Measurements from ENCODE around the gene TTC32.
A peak's percentile ranks its signal among the peaks of the same experiment; 100 is the strongest.
"Not testable (repeated sequence)": the region's sequence is repeated elsewhere in the genome, so short reads cannot be mapped to it uniquely, and the experiment has no call there.

The TTC32 gene

GRCh38 chr2:19898592-19899329 lies 3.0 kb downstream of the TTC32 start:
- no peak for DNase-seq

- DNase-seq = no peak
Observed at GRCh38 chr2:19897623-19898245, 4.0 kb downstream of the TTC32 start.

GRCh38 chr2:19895535-19895934 lies 6.2 kb downstream of the TTC32 start:
- no peak for DNase-seq

DNA sequence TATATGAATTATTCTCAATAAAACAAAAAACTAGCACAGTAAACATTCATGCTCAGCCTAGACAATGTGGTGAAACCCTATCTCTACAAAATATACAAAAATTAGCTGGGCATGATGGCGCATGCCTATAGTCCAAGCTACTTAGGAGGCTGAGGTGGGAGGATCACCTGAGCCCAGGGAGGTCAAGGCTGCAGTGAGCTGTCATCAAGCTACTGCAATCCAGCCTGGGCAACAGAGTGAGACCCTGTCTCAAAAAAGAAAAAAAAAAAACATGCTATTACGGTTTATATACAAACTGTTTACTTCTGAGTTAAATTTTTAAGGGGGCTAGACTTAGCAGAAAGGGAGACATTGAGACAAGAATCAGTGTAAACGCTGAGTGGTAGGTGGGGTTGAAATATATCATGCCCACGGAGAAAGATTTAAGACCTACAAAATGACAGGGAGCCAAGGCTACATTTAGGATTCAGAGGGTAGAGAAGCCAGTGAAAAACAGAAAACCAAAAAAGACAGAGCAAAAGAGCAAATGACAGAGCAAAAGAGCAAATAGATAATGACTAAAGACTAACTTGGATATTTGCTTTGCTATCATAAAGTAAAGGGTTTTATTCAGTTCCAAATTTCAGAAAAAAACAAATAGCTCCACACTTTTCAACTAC lies 7.5 kb downstream of the TTC32 start:
- DNase-seq = no peak

- no peak for DNase-seq
Observed at GRCh38 chr2:19893520-19894133, 8.2 kb downstream of the TTC32 start.

DNA sequence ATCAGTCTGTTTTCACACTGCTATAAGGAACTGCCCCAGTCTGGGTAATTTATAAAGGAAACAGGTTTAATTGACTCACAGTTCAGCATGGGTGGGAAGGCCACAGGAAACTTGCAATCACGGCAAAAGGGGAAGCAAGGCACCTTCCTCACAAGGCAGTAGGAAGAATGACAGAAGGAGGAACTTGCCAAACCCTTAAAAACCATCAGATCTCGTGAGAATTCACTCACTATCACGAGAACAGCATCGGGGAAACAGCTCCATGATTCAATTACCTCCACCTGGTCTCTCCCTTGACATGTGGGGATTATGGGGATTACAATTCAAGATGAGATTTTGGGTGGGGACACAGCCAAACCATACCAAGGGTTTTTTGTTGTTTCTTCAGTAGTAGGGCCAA lies 9.8 kb downstream of the TTC32 start:
- DNase-seq = peak; percentile 77

GRCh38 chr2:19890104-19890503 lies 11.7 kb downstream of the TTC32 start:
- DNase-seq = no peak

- no peak for DNase-seq
Observed at GRCh38 chr2:19888831-19889230, 13.0 kb downstream of the TTC32 start.

DNA sequence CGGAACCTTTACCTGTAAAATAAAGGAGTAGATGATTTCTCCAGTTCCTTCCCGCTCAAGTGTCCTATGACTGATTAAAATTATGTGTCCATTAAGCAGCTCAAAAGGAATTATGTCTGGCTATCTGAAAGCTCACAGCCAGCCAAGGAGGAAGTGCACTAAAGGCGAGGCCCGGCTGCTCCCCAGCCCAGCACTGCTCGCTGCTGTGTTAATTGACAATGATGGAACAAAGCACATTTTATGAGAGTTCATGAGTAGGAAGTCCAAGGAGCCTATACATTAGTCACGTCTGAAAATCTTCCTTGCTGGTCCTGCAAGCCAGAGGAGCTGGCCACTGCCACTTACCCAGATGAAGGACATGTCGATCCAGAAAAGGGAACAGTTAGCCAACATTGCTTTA lies 14.3 kb downstream of the TTC32 start:
- no peak for DNase-seq

DNA sequence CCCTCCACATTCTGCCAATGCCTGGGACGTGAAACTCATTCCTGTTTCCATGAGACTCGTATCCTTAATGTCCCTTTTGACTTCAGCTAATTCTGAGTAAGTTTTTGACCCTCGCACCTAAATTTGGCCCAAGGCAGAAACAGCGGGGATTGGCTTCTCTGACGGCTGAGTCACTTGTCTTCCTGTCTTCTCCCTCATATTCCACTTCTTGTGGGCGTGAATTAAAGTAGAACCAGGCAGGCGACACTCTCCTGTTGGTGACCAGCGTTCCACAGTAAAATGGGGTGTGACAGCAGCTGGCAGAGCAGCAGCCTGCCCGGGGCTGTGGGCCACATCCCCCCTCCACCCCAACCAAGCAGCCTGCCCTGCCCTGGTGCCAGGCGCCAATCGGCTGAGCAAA lies 15.5 kb downstream of the TTC32 start:
- no peak for DNase-seq

GRCh38 chr2:19885791-19886190 lies 16.0 kb downstream of the TTC32 start:
- no peak for DNase-seq

GRCh38 chr2:19883971-19884720 lies 17.6 kb downstream of the TTC32 start:
- DNase-seq = no peak

DNA sequence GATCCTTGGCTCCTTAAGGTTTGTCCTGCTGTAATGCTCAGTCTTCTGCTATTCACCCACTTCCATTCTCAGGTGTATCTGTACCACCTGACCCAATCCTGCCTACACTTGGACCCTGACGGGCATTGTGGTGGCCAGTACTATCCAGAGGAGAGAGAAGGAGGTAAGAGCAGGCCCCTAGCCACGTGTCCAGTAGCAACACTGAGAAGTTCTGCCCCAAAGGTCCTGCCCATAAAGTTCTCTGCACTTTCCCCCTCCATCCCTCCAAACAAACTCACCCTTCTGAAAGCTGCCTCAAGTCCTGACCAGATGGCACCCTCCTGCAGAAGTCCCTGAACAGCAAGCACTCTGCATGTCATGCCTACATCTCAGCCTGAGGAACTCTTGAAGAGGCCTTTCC lies 18.3 kb downstream of the TTC32 start:
- no peak for DNase-seq

GRCh38 chr2:19882286-19882685 lies 19.5 kb downstream of the TTC32 start:
- no peak for DNase-seq

GRCh38 chr2:19881908-19882265 lies 19.9 kb downstream of the TTC32 start:
- no peak for DNase-seq

DNA sequence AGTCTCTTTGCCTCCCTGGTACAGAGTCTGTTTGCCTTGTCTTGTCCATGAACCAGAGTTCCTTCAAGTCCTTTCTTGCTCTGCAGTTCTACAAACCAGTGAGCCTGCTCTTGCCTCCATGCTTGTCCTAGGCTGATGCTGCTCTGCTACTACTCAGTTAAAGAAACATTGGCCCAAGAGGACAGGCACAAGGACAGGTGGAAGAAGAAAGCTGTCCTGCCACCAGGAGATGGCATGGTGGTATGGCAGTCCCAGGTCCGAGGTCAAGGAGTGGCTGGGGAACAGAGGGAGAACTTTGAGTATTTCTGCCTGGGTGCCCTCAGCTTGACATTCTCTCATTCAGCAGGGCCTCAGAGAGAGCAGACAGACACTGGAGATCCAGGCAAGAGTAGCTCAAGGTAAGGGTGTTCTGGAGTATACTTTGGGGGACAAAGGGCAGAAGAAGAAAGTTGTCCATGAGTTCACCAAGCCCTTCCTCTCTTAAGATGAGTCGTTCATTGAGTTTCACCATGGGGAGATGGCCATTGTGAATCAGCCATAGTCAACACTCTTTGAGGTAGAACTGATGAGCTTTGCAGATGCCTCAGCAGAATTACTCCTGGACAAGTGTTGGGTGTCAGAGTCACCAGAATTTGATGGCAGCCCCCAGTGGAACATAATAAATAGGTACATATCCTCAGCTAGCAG lies 20.4 kb downstream of the TTC32 start:
- DNase-seq = no peak

- DNase-seq = not testable (repeated sequence)
Observed at GRCh38 chr2:19880191-19880590, 21.6 kb downstream of the TTC32 start.

- DNase-seq = no peak
Observed at GRCh38 chr2:19879120-19879519, 22.7 kb downstream of the TTC32 start.

GRCh38 chr2:19878268-19879046 lies 23.3 kb downstream of the TTC32 start:
- no peak for DNase-seq

DNA sequence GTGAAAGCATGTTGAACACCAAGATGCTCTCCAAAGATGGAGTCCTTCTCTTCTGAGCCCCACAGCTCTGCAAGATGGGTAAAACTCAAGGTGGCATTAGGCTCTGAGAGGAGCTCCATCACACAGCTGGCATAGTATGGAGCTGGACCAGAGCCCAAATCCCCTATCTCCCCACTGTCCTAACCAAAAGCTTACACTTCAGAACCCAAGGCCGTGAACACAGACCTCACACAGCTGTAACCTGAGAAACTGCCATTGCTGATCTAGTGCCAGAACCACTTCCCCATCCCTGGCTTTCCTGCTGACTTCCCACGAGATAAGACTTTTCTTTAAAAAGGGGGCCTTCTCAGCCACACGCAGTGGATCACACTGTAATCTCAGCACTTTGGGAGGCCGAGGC lies 25.0 kb downstream of the TTC32 start:
- DNase-seq = no peak

DNA sequence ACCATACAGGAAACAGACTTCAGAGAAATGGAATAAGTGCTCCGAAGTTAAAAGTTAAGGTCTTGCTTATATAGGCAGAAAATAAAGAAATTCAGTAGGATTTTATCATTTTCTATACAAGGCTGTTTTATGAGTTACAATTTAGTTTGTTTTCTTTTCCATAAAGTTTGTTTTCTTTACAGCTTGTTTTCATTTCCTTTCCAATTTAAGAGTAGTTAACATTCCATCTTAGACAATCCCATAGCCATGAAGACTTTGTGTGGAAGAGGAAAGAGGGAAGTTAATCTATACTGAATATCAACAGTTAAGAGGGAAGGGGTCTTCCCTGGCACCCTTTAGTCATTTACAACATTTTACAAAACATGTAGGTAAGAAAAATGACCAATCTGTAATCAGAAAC lies 26.5 kb downstream of the TTC32 start:
- DNase-seq = no peak

- DNase-seq = no peak
Observed at GRCh38 chr2:19874726-19875125, 27.1 kb downstream of the TTC32 start.
